ENCODE data around the gene RASSF7. TPM values are rescaled to one million over a fixed set of nuclear protein-coding genes. Genes with fewer than 3 reads are reported as not detected.

Gene RASSF7
- total RNA-seq, 2 donors from 2014 or later: 24.6 to 29.4 TPM

GRCh38 chr11:598005-598680, 37.4 kb downstream of the RASSF7 start:
- Mint-ChIP-seq H3K27ac (no peak overlapping the region), H3K4me3 (no peak overlapping the region), H3K36me3 (ENCODE audit: low read depth) (peaks cover 2% of the 10 kb centered on the region), H3K27me3 (no peaks in the 10 kb centered on the region), H3K4me1 (peaks cover 13% of the 10 kb centered on the region)
- no peaks in the 10 kb centered on the region for H3K9me3 ChIP-seq (ENCODE audit: control insufficient read depth, low read length, poor library complexity, severe bottlenecking)
- DNase-seq (no peak), ATAC-seq (no peak)

GRCh38 chr11:601573-602245, 40.9 kb downstream of the RASSF7 start:
- H3K4me1 Mint-ChIP-seq: peaks cover 4% of the 10 kb centered on the region
- H3K27me3 Mint-ChIP-seq: no peaks in the 10 kb centered on the region
- H3K27ac Mint-ChIP-seq: no peak overlapping the region
- no peak overlapping the region for H3K4me3 Mint-ChIP-seq
- no peaks in the 10 kb centered on the region for H3K9me3 ChIP-seq (ENCODE audit: control insufficient read depth, low read length, poor library complexity, severe bottlenecking)
- no peak for ATAC-seq
- no peak for DNase-seq
- H3K36me3 Mint-ChIP-seq (ENCODE audit: low read depth): no peaks in the 10 kb centered on the region

- Mint-ChIP-seq H3K36me3 (ENCODE audit: low read depth) (no peaks in the 10 kb centered on the region), H3K4me1 (no peaks in the 10 kb centered on the region)
Measured at GRCh38 chr11:603154-603553, 42.4 kb downstream of the RASSF7 start.

GRCh38 chr11:605286-606129, 44.7 kb downstream of the RASSF7 start:
- H3K27me3 Mint-ChIP-seq: no peaks in the 10 kb centered on the region
- H3K36me3 Mint-ChIP-seq (ENCODE audit: low read depth): no peaks in the 10 kb centered on the region
- no peaks in the 10 kb centered on the region for H3K9me3 ChIP-seq (ENCODE audit: control insufficient read depth, low read length, poor library complexity, severe bottlenecking)
- H3K27ac Mint-ChIP-seq: no peak overlapping the region
- ATAC-seq (no peak), DNase-seq (no peak)
- no peaks in the 10 kb centered on the region for H3K4me1 Mint-ChIP-seq
- H3K4me3 Mint-ChIP-seq: no peak overlapping the region

More at GRCh38 chr11:603154-603553, 42.4 kb downstream of the RASSF7 start:
- ATAC-seq (no peak), DNase-seq (no peak)
- Mint-ChIP-seq H3K4me3 (no peak overlapping the region), H3K27ac (no peak overlapping the region), H3K27me3 (no peaks in the 10 kb centered on the region)
- H3K9me3 ChIP-seq (ENCODE audit: control insufficient read depth, low read length, poor library complexity, severe bottlenecking): no peaks in the 10 kb centered on the region

- DNase-seq (no peak), ATAC-seq (no peak)
- Mint-ChIP-seq H3K27me3 (no peaks in the 10 kb centered on the region), H3K4me1 (no peaks in the 10 kb centered on the region), H3K27ac (no peak overlapping the region), H3K4me3 (no peak overlapping the region), H3K36me3 (ENCODE audit: low read depth) (no peaks in the 10 kb centered on the region)
- no peaks in the 10 kb centered on the region for H3K9me3 ChIP-seq (ENCODE audit: control insufficient read depth, low read length, poor library complexity, severe bottlenecking)
Measured at GRCh38 chr11:606245-606644, 45.5 kb downstream of the RASSF7 start.

- no peak overlapping the region for H3K4me3 Mint-ChIP-seq
- H3K27ac Mint-ChIP-seq: no peak overlapping the region
- DNase-seq (no peak), ATAC-seq (no peak)
- no peaks in the 10 kb centered on the region for H3K27me3 Mint-ChIP-seq
- no peaks in the 10 kb centered on the region for H3K9me3 ChIP-seq (ENCODE audit: control insufficient read depth, low read length, poor library complexity, severe bottlenecking)
- H3K36me3 Mint-ChIP-seq (ENCODE audit: low read depth): no peaks in the 10 kb centered on the region
- H3K4me1 Mint-ChIP-seq: peaks cover 2% of the 10 kb centered on the region
Measured at GRCh38 chr11:607020-607780, 46.4 kb downstream of the RASSF7 start.

- Mint-ChIP-seq H3K27me3 (no peaks in the 10 kb centered on the region), H3K4me3 (no peak overlapping the region), H3K36me3 (ENCODE audit: low read depth) (no peaks in the 10 kb centered on the region), H3K27ac (no peak overlapping the region), H3K4me1 (peaks cover 4% of the 10 kb centered on the region)
- ATAC-seq (no peak), DNase-seq (no peak)
- H3K9me3 ChIP-seq (ENCODE audit: control insufficient read depth, low read length, poor library complexity, severe bottlenecking): no peaks in the 10 kb centered on the region
Measured at GRCh38 chr11:607971-608659, 47.3 kb downstream of the RASSF7 start.

GRCh38 chr11:608791-609251, 48.1 kb downstream of the RASSF7 start:
- DNase-seq (no peak), ATAC-seq (no peak)
- H3K9me3 ChIP-seq (ENCODE audit: control insufficient read depth, low read length, poor library complexity, severe bottlenecking): no peaks in the 10 kb centered on the region
- no peak overlapping the region for H3K27ac Mint-ChIP-seq
- no peaks in the 10 kb centered on the region for H3K36me3 Mint-ChIP-seq (ENCODE audit: low read depth)
- no peak overlapping the region for H3K4me3 Mint-ChIP-seq
- peaks cover 5% of the 10 kb centered on the region for H3K4me1 Mint-ChIP-seq
- no peaks in the 10 kb centered on the region for H3K27me3 Mint-ChIP-seq

GRCh38 chr11:609341-609811, 48.6 kb downstream of the RASSF7 start:
- ATAC-seq: no peak
- no peaks in the 10 kb centered on the region for H3K27me3 Mint-ChIP-seq
- no peaks in the 10 kb centered on the region for H3K9me3 ChIP-seq (ENCODE audit: control insufficient read depth, low read length, poor library complexity, severe bottlenecking)
- DNase-seq: no peak
- no peak overlapping the region for H3K27ac Mint-ChIP-seq
- no peaks in the 10 kb centered on the region for H3K36me3 Mint-ChIP-seq (ENCODE audit: low read depth)
- H3K4me1 Mint-ChIP-seq: peaks cover 10% of the 10 kb centered on the region
- no peak overlapping the region for H3K4me3 Mint-ChIP-seq

GRCh38 chr11:610146-610801, 49.5 kb downstream of the RASSF7 start:
- H3K27ac Mint-ChIP-seq: no peak overlapping the region
- DNase-seq (no peak), ATAC-seq (no peak)
- no peaks in the 10 kb centered on the region for H3K27me3 Mint-ChIP-seq
- H3K36me3 Mint-ChIP-seq (ENCODE audit: low read depth): no peaks in the 10 kb centered on the region
- peaks cover 10% of the 10 kb centered on the region for H3K4me1 Mint-ChIP-seq
- H3K9me3 ChIP-seq (ENCODE audit: control insufficient read depth, low read length, poor library complexity, severe bottlenecking): no peaks in the 10 kb centered on the region
- H3K4me3 Mint-ChIP-seq: no peak overlapping the region

GRCh38 chr11:611001-611996, 50.5 kb downstream of the RASSF7 start:
- ATAC-seq (no peak), DNase-seq (no peak)
- Mint-ChIP-seq H3K36me3 (ENCODE audit: low read depth) (no peaks in the 10 kb centered on the region), H3K27ac (peak overlapping the region; percentile 73), H3K4me1 (peaks cover 13% of the 10 kb centered on the region), H3K4me3 (peak overlapping the region; percentile 21), H3K27me3 (no peaks in the 10 kb centered on the region)
- no peaks in the 10 kb centered on the region for H3K9me3 ChIP-seq (ENCODE audit: control insufficient read depth, low read length, poor library complexity, severe bottlenecking)

All from T-helper 17 cell (primary cell).